Epithelial cell of proximal tubule (primary cell): Measurements from ENCODE around the gene TMEM163. TPM values are rescaled to one million over a fixed set of nuclear protein-coding genes. Genes with fewer than 3 reads are reported as not detected.

Experiments
- DNase-seq: peaks from one replicate; pipeline ENCODE4 v3.0.0-alpha.2; 2011; ENCODE audit warnings: low read depth
- H3K4me3 ChIP-seq: 2 replicates; pipeline ENCODE4 v1.5.1; 2011; ENCODE audit warnings: low read depth, mild to moderate bottlenecking, low read length
- CTCF ChIP-seq: conservative IDR thresholded peaks from 2 replicates; pipeline ENCODE4 v1.5.1; 2012; ENCODE audit warnings: low read depth, mild to moderate bottlenecking, low read length
- total RNA-seq: library from RNA; depleted of rRNA; stranded (reverse); fragments of >200 nt; gene quantifications from 2 replicates; pipeline ENCODE4 v1.2.3, GENCODE V29; 2015

TMEM163 gene
- total RNA-seq, 1 donor from 2014 or later = 0.40 TPM

- no peak for DNase-seq
- no peak overlapping the region for H3K4me3 ChIP-seq
- no peak for TF ChIP-seq CTCF
Observed at GRCh38 chr2:134407154-134407890, 311.5 kb downstream of the TMEM163 start.

DNA sequence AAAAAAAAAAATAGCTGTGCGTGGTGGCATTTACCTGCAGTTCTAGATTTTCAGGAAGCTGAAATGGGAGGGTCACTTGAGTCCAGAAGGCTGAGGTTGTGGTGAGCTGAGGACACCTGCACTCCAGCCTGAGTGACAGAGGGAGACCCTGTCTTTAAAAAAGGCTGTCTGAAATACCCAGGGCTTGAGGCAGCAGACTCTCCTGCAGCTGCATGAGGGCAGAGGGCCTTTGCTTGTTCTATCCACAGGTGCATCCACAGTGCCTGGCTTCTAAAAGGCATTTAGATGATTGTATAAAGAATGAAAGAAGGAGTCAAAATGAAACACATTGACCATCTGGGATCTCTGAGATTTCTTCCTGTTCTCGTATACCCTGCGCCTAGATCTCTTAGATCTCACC, 312.1 kb downstream of the TMEM163 start:
- DNase-seq = no peak
- H3K4me3 ChIP-seq = no peak overlapping the region
- TF ChIP-seq CTCF = no peak

- no peak overlapping the region for H3K4me3 ChIP-seq
- DNase-seq = no peak
- no peak for TF ChIP-seq CTCF
Observed at GRCh38 chr2:134406311-134406710, 312.5 kb downstream of the TMEM163 start.

Other genes starting within 250 kb of the TMEM163 start
- gene ACMSD, start 119.6 kb upstream of the TMEM163 start, total RNA-seq = 0.23 and 0.29 TPM in 2 replicates
- gene CCNT2, start 199.8 kb upstream of the TMEM163 start, total RNA-seq = 12.6 and 18.5 TPM in 2 replicates